Adrenal gland (tissue), 12 donors: ENCODE results near the gene KIF1A. TPM values are rescaled to one million over a fixed set of nuclear protein-coding genes. Genes with fewer than 3 reads are reported as not detected.

ENCODE experiments used
- DNase-seq, 7 donors: peaks; one replicate each; pipeline ENCODE4 v3.0.0-alpha.2; 2019 to 2020
- H3K27ac ChIP-seq, 5 donors: fragments of 200-600 bp; sonication (generic) in 4 of 5; 1 replicate in 3 of 5; 2 replicates in 2 of 5; pipeline versions ENCODE4 v1.5.1 to v1.8.0; 2016 to 2020; ENCODE audit warnings: mild to moderate bottlenecking in 1 of 5
- H3K27me3 ChIP-seq: fragments of 200-600 bp; 2 replicates; pipeline ENCODE4 v1.8.0; 2021
- H3K36me3 ChIP-seq, 2 donors: fragments of 200-600 bp; replicated peaks in 1 of 2; 1 replicate in 1 of 2; 2 replicates in 1 of 2; pipeline versions ENCODE4 v1.5.1 to v1.8.0; 2018 to 2022
- H3K4me1 ChIP-seq, 2 donors: fragments of 200-600 bp; replicated peaks in 1 of 2; 1 replicate in 1 of 2; 2 replicates in 1 of 2; pipeline versions ENCODE4 v1.5.1 to v1.8.0; 2018 to 2021
- H3K4me3 ChIP-seq, 4 donors: fragments of 200-600 bp; sonication (generic) in 3 of 4; one replicate each; pipeline ENCODE4 v1.5.1; 2016 to 2018
- H3K9me3 ChIP-seq, 3 donors: fragments of 200-600 bp; sonication (generic) in 1 of 3; replicated peaks in 1 of 3; 1 replicate in 2 of 3; 2 replicates in 1 of 3; pipeline versions ENCODE4 v1.5.1 to v1.8.0; 2016 to 2021
- POLR2A ChIP-seq, 2 donors: fragments of 450-650 bp; IDR thresholded peaks; one replicate each; pipeline ENCODE4 v1.6.1; 2017; ENCODE audit warnings: antibody characterized with exemption in 2 of 2, mild to moderate bottlenecking in 2 of 2, moderate library complexity in 1 of 2
- WGBS, 4 donors: extraction: QIAGEN DNeasy Blood & Tissue Kit in 2 of 4; methylation state at CpG; one replicate each; pipeline versions ENCODE4 v1.1.5 to v1.1.7; 2013 to 2017; 5-methylcytosine and 5-hydroxymethylcytosine counted together
- intact Hi-C, 2 donors: fragments of 100-400 bp; cut with DNase I; formaldehyde crosslinking; loops; one replicate each; pipeline versions ENCODE4 v1.14.1 to v1.15.0; 2022 to 2023
- polyA plus RNA-seq, 3 donors: library from polyadenylated mRNA; stranded (reverse); fragments of 200-250 nt in 2 of 3; fragments of 350-450 nt in 1 of 3; fragmentation: Illumina TruSeq in 1 of 3; extraction: RNeasy Lipid Tissue Mini Kit (QIAGEN cat#74804) in 1 of 3; gene quantifications; one replicate each; pipeline ENCODE4 v1.2.3, GENCODE V29; 2013 to 2014
- total RNA-seq, 9 donors: library from RNA; depleted of rRNA in 4 of 9; stranded (reverse); fragments of >200 nt in 4 of 9; fragments of 120-200 nt in 1 of 9; fragmentation: NEBNext Ultra II Directional in 1 of 9; extraction: Animal tissue kit (Norgen Biotek cat#: 25700) in 1 of 9; gene quantifications; one replicate each; pipeline versions ENCODE4 v1.1.0 to v1.2.4, GENCODE V29; 2013 to 2023
- TF ChIP-seq, protein P1 (sequence below), 6 experiments: fragments of 450-650 bp in 4 of 6; fragments of 200-600 bp in 2 of 6; sonication (generic) in 1 of 6; IDR thresholded peaks; 1 replicate in 5 of 6; 2 replicates in 1 of 6; pipeline versions ENCODE4 v1.5.1 to v1.8.0; 2016 to 2021; ENCODE audit warnings: antibody characterized with exemption in 6 of 6, mild to moderate bottlenecking in 2 of 6, moderate library complexity in 1 of 6
- donor health status: healthy with polysubstance abuse.
- donor health status: Bipolar disorder and iron deficiency.
- donor health status: DM: yes; HTN: yes; CAD: no.
- donor health status: DM: no; HTN: no; CAD: no.
- donor health status: DM: no; HTN: no; CAD: no.
- donor health status: DM: yes; HTN: yes; CAD: no.

The KIF1A gene
- total and polyA plus RNA-seq, 12 donors = 0.35 to 106 (median 11.5) TPM

DNA sequence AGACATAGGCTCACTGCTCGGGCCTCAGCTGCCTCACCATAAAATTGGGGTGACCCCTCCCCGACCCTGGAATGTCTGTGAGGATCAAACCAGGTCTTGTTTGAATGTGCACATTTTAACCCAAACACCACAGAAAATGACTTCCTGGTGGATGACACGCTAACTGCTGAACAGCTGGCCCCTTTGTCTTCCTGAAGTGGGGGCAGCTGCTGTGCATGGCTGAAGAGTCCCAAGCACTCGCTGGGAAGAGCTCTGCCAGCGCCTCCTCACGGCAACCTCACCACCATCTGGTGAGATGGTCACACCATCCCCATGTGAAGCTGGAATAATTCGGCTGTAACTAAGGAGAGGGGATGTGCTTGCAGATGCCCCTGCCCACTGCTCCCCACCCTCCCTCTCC is 94.3 kb downstream of the KIF1A start:
- H3K36me3 ChIP-seq = no peaks in the 10 kb centered on the region
- H3K4me3 ChIP-seq = no peak overlapping the region
- DNase-seq = no peak
- H3K27me3 ChIP-seq = no peaks in the 10 kb centered on the region
- H3K9me3 ChIP-seq = no peaks in the 10 kb centered on the region
- WGBS, 4 donors = 63 to 82% (median 79%) methylated on average over 2 to 7 of the region's 7 CpGs
- intact Hi-C loops = no loop called here
- H3K4me1 ChIP-seq = no peaks in the 10 kb centered on the region
- TF ChIP-seq, protein P1, sequence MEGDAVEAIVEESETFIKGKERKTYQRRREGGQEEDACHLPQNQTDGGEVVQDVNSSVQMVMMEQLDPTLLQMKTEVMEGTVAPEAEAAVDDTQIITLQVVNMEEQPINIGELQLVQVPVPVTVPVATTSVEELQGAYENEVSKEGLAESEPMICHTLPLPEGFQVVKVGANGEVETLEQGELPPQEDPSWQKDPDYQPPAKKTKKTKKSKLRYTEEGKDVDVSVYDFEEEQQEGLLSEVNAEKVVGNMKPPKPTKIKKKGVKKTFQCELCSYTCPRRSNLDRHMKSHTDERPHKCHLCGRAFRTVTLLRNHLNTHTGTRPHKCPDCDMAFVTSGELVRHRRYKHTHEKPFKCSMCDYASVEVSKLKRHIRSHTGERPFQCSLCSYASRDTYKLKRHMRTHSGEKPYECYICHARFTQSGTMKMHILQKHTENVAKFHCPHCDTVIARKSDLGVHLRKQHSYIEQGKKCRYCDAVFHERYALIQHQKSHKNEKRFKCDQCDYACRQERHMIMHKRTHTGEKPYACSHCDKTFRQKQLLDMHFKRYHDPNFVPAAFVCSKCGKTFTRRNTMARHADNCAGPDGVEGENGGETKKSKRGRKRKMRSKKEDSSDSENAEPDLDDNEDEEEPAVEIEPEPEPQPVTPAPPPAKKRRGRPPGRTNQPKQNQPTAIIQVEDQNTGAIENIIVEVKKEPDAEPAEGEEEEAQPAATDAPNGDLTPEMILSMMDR (IDR thresholded peaks at IDR 0.05) = no peak
- no peak for TF ChIP-seq POLR2A (IDR thresholded peaks at IDR 0.05)
- no peak overlapping the region for H3K27ac ChIP-seq

GRCh38 chr2:240725266-240725665 is 94.8 kb downstream of the KIF1A start:
- Histone ChIP-seq H3K27ac (no peak overlapping the region), H3K4me1 (no peaks in the 10 kb centered on the region), H3K36me3 (no peaks in the 10 kb centered on the region), H3K4me3 (no peak overlapping the region), H3K9me3 (no peaks in the 10 kb centered on the region), H3K27me3 (no peaks in the 10 kb centered on the region)
- WGBS, 4 donors = 40 to 100% (median 84%) methylated on average over 1 to 12 of the region's 12 CpGs
- intact Hi-C loops = no loop called here
- TF ChIP-seq, protein P1 (IDR thresholded peaks at IDR 0.05) = no peak
- no peak for TF ChIP-seq POLR2A (IDR thresholded peaks at IDR 0.05)
- no peak for DNase-seq

DNA sequence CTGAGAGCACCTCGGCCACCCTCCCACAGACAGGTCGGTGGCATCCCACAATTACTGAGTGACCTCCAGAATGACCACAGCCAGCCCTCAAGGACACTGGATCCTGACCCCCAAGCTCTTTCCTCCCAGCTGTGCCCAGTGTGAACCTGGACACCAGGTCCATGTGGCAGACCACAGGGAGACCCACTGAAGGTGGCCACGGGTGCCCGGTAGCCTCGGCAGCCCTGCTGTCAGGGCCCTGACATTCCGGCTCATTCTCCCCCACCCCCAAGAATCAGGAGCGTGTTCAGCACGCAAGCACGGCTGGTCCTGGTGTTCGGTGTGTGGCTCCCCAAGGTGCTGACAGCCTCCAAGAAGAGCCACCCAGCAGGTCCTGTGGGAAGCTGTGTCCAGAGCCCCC is 95.6 kb downstream of the KIF1A start:
- DNase-seq = no peak
- intact Hi-C loops = no loop called here
- Histone ChIP-seq H3K4me1 (no peaks in the 10 kb centered on the region), H3K9me3 (no peaks in the 10 kb centered on the region), H3K4me3 (no peak overlapping the region), H3K36me3 (no peaks in the 10 kb centered on the region), H3K27me3 (no peaks in the 10 kb centered on the region), H3K27ac (no peak overlapping the region)
- WGBS, 4 donors = 70 to 89% (median 85%) methylated on average over 2 to 10 of the region's 10 CpGs
- TF ChIP-seq, protein P1 (IDR thresholded peaks at IDR 0.05) = no peak
- no peak for TF ChIP-seq POLR2A (IDR thresholded peaks at IDR 0.05)

GRCh38 chr2:240723851-240724250 is 96.2 kb downstream of the KIF1A start:
- intact Hi-C loops = no loop called here
- no peaks in the 10 kb centered on the region for H3K27me3 ChIP-seq

More at GRCh38 chr2:240723851-240724250, 96.2 kb downstream of the KIF1A start:
- H3K36me3 ChIP-seq = no peaks in the 10 kb centered on the region
- WGBS, 4 donors = 88 to 100% (median 92%) methylated on average over 1 to 9 of the region's 9 CpGs
- H3K4me1 ChIP-seq = no peaks in the 10 kb centered on the region
- H3K27ac ChIP-seq = no peak overlapping the region
- H3K9me3 ChIP-seq = no peaks in the 10 kb centered on the region
- DNase-seq = no peak
- no peak overlapping the region for H3K4me3 ChIP-seq
- TF ChIP-seq POLR2A (IDR thresholded peaks at IDR 0.05) = no peak
- TF ChIP-seq, protein P1 (IDR thresholded peaks at IDR 0.05) = no peak
